ENCODE data around the gene CLASP2.

DNA sequence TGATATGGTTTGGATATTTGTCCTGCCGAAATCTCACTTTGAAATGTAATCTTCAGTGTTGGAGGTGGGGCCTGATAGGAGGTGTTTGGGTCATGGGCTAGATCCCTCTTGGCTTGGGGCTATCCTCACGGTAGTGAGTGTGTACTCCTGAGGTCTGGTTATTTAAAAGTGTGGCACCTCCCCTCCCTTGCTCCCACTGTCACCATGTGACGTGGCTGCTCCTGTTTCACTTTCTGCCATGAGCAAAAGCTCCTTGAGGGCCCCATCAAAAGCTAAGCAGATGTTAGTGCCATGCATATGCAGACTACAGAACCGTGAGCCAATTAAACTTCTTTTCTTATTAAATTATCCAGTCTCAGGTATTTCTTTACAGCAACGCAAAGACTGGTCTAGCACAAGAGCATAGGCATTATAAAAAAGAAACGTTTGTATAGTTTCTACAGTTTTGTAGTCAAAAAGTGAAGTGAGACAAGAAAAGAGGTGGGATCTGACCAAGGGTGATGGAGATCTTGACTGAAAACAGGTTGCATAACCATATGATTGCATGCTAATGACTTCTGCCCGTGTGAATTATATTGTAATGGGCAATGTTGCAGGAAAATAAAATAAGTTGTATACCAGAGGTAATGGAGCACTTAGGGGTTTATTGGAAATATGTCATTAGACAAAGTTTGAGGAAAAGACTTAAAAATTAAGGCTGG lies 28.5 kb upstream of the CLASP2 start:
- TF ChIP-seq, protein P1, sequence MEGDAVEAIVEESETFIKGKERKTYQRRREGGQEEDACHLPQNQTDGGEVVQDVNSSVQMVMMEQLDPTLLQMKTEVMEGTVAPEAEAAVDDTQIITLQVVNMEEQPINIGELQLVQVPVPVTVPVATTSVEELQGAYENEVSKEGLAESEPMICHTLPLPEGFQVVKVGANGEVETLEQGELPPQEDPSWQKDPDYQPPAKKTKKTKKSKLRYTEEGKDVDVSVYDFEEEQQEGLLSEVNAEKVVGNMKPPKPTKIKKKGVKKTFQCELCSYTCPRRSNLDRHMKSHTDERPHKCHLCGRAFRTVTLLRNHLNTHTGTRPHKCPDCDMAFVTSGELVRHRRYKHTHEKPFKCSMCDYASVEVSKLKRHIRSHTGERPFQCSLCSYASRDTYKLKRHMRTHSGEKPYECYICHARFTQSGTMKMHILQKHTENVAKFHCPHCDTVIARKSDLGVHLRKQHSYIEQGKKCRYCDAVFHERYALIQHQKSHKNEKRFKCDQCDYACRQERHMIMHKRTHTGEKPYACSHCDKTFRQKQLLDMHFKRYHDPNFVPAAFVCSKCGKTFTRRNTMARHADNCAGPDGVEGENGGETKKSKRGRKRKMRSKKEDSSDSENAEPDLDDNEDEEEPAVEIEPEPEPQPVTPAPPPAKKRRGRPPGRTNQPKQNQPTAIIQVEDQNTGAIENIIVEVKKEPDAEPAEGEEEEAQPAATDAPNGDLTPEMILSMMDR (conservative IDR thresholded peaks at IDR 0.05) = no peak
- TF ChIP-seq ZFX (IDR thresholded peaks at IDR 0.05) = no peak

Measured in C4-2B (cell line).